Cardiac muscle cell (in vitro differentiated cells and primary cell): ENCODE measurements around the gene CCND2. TPM values are rescaled to one million over a fixed set of nuclear protein-coding genes. Genes with fewer than 3 reads are reported as not detected.
"Not testable (repeated sequence)": the region's sequence is repeated elsewhere in the genome, so short reads cannot be mapped to it uniquely, and the experiment has no call there.

ENCODE experiments used
- DNase-seq, 2 donors: peaks; one replicate each; pipeline versions ENCODE4 v3.0.0 to v3.0.0-alpha.2; 2010 to 2017; ENCODE audit warnings: low read depth in 1 of 2, low spot score in 1 of 2
- H3K27ac ChIP-seq: fragments of 200-600 bp; sonication (generic); 2 replicates; pipeline ENCODE4 v1.5.1; 2016
- H3K27me3 ChIP-seq: fragments of 200-600 bp; sonication (generic); 2 replicates; pipeline ENCODE4 v1.6.0; 2016; ENCODE audit warnings: control low read depth
- H3K36me3 ChIP-seq: fragments of 200-600 bp; sonication (generic); 2 replicates; pipeline ENCODE4 v1.5.1; 2016; ENCODE audit warnings: control low read depth
- H3K4me1 ChIP-seq: fragments of 200-600 bp; sonication (generic); 2 replicates; pipeline ENCODE4 v1.8.1; 2017; ENCODE audit warnings: low read depth, mild to moderate bottlenecking, mixed run types
- H3K4me3 ChIP-seq: fragments of 200-600 bp; sonication (generic); 2 replicates; pipeline ENCODE4 v1.5.1; 2016; ENCODE audit warnings: mild to moderate bottlenecking
- H3K9me3 ChIP-seq: fragments of 200-600 bp; sonication (generic); 2 replicates; pipeline ENCODE4 v1.5.1; 2017; ENCODE audit warnings: low read depth, mild to moderate bottlenecking, control low read depth
- polyA plus RNA-seq: library from polyadenylated mRNA; unstranded; fragments of >200 nt; fragmentation: Nextera tagmentation; extraction: Ambion mirVana; gene quantifications from 2 replicates; pipeline ENCODE4 v1.2.1, GENCODE V29; 2016
- total RNA-seq: library from RNA; depleted of rRNA; stranded (reverse); fragments of >200 nt; gene quantifications from 2 replicates; pipeline ENCODE4 v1.2.3, GENCODE V29; 2016
- TF ChIP-seq, protein P1 (sequence below): IDR thresholded peaks from 2 replicates; pipeline ENCODE4 v1.5.1; 2012; ENCODE audit warnings: low read depth, mild to moderate bottlenecking, low read length

The CCND2 gene
- total and polyA plus RNA-seq, 2 experiments from 2014 or later = 89.9 to 91.5 TPM

DNA sequence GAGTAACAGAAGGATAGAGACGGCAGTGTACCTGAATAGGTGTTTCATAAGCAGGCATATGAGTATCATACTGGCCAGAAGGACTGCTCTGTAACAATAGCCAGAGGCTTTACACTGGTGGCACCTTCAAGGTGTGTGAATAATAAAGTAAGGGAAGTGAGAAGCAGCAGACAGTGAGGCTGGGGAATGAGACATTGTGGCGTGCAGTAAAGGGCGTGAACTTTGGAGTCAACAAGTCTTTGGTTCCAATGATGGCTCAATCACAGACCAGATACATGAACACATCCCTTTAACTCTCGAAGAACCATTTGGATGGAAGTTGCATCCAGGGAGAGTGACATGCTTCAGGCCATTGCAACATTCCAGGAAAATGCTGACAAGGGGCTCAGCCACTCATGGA is 32.0 kb upstream of the CCND2 start:
- H3K9me3 ChIP-seq = no peaks in the 10 kb centered on the region
- TF ChIP-seq, protein P1, sequence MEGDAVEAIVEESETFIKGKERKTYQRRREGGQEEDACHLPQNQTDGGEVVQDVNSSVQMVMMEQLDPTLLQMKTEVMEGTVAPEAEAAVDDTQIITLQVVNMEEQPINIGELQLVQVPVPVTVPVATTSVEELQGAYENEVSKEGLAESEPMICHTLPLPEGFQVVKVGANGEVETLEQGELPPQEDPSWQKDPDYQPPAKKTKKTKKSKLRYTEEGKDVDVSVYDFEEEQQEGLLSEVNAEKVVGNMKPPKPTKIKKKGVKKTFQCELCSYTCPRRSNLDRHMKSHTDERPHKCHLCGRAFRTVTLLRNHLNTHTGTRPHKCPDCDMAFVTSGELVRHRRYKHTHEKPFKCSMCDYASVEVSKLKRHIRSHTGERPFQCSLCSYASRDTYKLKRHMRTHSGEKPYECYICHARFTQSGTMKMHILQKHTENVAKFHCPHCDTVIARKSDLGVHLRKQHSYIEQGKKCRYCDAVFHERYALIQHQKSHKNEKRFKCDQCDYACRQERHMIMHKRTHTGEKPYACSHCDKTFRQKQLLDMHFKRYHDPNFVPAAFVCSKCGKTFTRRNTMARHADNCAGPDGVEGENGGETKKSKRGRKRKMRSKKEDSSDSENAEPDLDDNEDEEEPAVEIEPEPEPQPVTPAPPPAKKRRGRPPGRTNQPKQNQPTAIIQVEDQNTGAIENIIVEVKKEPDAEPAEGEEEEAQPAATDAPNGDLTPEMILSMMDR = no peak
- no peak for DNase-seq

DNA sequence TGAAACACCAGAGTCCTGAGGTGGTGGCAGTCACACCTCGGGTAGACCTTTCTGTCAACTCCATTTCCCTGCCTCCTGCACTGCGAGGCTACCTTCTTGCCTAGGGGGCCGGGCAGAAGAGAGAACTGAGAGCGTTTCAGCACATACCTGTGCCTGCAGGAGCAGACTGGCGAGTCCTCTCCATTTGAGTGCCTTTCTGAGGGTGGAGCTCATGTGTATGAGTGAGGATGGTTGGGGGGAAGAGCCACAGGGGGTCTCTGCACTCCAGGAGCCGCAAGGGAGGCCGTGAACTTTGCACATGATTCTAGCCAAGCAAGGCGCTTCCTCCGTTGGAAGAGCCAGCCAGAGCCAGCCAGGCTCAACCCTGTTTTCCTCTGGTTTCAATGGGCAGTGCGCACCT is 31.0 kb upstream of the CCND2 start:
- peak in 1 of 2 donors; percentile 6 for DNase-seq
- TF ChIP-seq, protein P1 = no peak
- H3K27ac ChIP-seq = no peak overlapping the region
- H3K36me3 ChIP-seq = no peaks in the 10 kb centered on the region
- H3K27me3 ChIP-seq = no peaks in the 10 kb centered on the region
- peaks cover 8% of the 10 kb centered on the region for H3K4me1 ChIP-seq
- H3K4me3 ChIP-seq = no peak overlapping the region
- no peaks in the 10 kb centered on the region for H3K9me3 ChIP-seq

More for the DNA sequence above, 32.0 kb upstream of the CCND2 start:
- Histone ChIP-seq H3K27me3 (no peaks in the 10 kb centered on the region), H3K4me3 (no peak overlapping the region), H3K36me3 (no peaks in the 10 kb centered on the region), H3K27ac (no peak overlapping the region), H3K4me1 (peaks cover 8% of the 10 kb centered on the region)

DNA sequence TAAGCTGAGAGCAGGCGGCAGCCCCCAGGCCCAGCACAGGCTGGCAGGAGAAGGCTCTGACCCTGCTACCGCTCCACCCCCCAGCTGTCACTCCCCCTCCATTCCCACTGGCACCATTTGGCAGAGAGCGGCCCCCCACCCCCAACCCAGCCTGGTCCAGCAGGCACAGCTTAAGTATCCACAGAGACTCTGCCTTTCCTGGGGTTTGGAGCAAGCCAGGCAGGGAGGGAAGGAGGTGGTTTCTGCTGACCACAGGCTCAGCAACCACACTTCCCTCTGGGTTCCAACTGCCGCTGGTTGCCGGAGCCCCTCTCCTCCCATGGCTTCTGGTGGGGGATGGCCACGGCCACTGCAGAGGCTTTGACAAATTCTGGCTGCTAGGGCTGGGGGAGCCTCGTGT is 30.5 kb upstream of the CCND2 start:
- Histone ChIP-seq H3K4me1 (peaks cover 8% of the 10 kb centered on the region), H3K27me3 (no peaks in the 10 kb centered on the region), H3K36me3 (no peaks in the 10 kb centered on the region), H3K27ac (no peak overlapping the region), H3K9me3 (no peaks in the 10 kb centered on the region), H3K4me3 (no peak overlapping the region)
- no peak for DNase-seq
- TF ChIP-seq, protein P1 = no peak

DNA sequence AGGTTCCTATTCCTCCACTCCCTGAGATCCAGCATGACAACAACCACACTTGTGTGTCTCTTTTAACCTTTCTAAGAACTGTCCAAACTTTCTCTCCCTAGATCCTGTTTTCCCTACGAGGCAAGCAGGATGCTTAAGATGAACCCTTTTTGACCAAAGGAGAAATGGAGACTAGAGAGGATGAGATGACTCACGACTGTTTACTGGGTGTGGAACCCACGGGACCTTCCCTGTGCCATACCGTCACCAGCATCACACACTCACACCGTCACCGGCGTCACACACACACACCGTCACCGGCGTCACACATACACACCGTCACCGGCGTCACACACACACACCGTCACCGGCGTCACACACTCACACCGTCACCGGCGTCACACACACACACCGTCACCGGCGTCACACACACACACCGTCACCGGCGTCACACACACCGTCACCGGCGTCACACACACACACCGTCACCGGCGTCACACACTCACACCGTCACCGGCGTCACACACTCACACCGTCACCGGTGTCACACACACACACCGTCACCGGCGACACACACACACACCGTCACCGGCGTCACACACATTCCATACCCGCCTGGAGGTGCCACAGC is 30.0 kb upstream of the CCND2 start:
- H3K9me3 ChIP-seq, H3K4me1 ChIP-seq, DNase-seq, H3K27ac ChIP-seq, H3K27me3 ChIP-seq, H3K4me3 ChIP-seq, H3K36me3 ChIP-seq: not testable (repeated sequence)

DNA sequence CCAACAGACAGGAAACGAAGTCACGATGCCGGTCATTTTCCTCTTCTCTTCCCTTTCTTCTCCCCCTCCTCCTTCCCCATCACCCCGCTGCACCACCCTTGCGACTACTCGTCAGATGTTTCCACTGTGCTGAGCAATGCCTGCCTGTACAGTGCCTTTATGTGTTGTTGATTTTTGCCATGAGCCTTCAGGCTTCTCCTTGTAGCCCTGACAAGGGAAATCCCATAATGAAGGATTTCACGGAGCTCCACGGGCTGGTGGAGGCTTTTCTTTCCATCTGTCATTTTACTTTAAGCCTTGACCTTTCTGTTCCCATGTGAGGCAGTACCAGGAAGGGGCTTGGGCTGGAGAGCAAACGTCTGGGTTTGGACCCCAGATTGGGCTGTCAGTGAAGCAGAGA is 28.7 kb upstream of the CCND2 start:
- Histone ChIP-seq H3K4me1 (peaks cover 8% of the 10 kb centered on the region), H3K9me3 (no peaks in the 10 kb centered on the region), H3K27me3 (no peaks in the 10 kb centered on the region), H3K36me3 (no peaks in the 10 kb centered on the region), H3K27ac (no peak overlapping the region), H3K4me3 (no peak overlapping the region)
- TF ChIP-seq, protein P1 = no peak
- no peak for DNase-seq

DNA sequence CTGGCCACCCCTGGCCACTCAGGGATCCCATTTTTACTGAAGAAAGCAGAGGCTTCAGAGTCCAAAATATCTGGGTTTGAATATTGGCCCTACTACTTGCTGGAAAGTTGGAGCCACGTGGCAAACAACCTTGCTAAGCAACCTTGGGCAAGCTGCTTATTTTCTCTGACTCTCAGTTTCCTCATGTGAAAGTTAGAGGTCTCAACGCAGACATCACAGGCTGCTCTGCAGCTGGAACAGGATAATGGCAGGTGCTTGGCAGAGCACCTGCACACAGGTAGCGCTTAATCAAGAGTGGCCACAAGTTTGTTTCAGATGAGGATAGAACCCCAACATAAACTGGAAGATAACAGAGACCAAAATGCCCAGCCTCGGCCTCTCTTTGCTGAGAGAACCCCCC is 28.1 kb upstream of the CCND2 start:
- no peak for DNase-seq
- TF ChIP-seq, protein P1 = no peak
- peaks cover 8% of the 10 kb centered on the region for H3K4me1 ChIP-seq
- no peaks in the 10 kb centered on the region for H3K9me3 ChIP-seq
- no peaks in the 10 kb centered on the region for H3K36me3 ChIP-seq
- H3K27me3 ChIP-seq = no peaks in the 10 kb centered on the region
- H3K4me3 ChIP-seq = no peak overlapping the region
- H3K27ac ChIP-seq = no peak overlapping the region
